ENCODE data around the gene NACC2.

Gene NACC2

DNA sequence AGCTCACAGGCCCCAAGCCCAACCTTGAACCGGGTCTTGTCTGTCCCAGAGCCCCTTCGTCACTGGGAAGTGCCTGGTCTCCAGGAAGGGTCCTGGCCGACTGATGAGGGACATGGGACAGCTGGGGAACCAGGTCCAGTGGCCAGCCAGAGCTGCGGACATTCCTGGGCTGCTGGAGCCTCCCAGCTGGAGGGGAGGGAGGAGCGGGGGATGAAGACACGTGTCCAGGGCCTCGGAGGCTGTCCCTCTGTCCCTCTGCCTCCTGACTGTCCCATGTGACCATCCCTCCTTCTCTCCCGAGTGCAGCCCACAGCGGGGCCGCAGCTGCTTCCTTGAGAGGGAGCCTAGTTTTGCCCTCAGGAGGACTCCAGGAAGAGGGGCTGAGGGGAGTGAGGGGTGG lies 92.2 kb downstream of the NACC2 start:
- DNase-seq: no peak

GRCh38 chr9:136002215-136002614 lies 92.9 kb downstream of the NACC2 start:
- DNase-seq: no peak

DNA sequence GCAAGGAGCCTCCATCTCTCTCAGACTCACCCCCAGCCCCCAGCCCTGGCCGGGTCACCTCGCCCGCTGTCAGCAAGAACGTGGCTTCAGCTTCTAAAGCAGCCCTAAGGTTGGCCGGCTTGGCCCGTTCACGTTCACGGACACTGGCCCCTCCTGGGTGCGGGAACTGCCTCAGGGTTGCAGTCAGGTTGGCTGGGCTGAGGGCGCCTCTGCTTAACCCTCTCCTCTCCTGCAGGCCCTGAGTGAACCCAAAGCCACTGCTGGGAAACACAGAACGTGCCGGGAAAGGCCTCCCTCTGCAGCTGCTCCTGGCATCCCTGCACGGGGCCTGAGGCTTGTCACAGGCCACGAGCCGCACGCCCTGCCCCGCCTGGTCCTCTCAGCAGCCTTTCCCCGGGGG lies 93.9 kb downstream of the NACC2 start:
- no peak for DNase-seq

- no peak for DNase-seq
Observed at GRCh38 chr9:135998410-135999071, 96.5 kb downstream of the NACC2 start.

DNA sequence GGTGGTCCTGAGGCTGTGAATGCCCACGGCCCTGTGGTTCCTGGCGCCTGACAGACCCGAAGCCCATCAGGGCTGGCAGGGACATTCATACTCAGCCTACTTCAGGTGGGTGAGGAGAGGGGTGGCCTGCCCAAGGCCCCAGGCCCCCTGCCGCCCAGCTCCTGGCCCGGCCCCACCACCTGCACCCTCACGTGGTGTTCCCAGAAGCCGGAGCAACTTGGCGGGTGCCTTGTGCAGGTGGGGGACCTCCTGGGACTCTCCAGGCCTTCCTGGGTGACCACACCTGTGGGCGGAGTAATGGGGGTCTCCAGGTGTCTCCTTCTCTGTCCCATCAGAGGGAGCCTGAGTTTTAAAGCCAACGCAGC lies 97.1 kb downstream of the NACC2 start:
- no peak for DNase-seq

GRCh38 chr9:135997090-135998015 lies 97.7 kb downstream of the NACC2 start:
- no peak for DNase-seq

DNA sequence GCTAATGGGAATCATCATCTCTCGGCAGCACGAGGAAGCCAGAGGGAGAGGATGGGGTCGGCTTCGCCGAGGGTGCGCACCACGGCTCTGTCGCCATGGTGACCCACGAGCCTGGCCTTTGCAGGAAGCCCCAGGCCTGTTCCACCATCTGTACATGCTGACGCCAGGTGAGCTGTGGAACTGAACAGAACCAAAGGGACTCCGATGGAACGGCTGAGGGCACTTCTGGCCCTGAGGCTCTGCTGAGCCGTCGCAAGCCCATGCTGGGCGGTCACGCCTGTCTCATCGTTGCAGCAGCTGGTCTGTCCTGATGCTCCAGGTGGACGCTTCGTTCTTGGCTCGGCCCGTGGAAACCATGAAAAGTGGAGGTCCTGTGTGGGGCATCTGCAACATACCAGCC lies 99.3 kb downstream of the NACC2 start:
- no peak for DNase-seq

DNA sequence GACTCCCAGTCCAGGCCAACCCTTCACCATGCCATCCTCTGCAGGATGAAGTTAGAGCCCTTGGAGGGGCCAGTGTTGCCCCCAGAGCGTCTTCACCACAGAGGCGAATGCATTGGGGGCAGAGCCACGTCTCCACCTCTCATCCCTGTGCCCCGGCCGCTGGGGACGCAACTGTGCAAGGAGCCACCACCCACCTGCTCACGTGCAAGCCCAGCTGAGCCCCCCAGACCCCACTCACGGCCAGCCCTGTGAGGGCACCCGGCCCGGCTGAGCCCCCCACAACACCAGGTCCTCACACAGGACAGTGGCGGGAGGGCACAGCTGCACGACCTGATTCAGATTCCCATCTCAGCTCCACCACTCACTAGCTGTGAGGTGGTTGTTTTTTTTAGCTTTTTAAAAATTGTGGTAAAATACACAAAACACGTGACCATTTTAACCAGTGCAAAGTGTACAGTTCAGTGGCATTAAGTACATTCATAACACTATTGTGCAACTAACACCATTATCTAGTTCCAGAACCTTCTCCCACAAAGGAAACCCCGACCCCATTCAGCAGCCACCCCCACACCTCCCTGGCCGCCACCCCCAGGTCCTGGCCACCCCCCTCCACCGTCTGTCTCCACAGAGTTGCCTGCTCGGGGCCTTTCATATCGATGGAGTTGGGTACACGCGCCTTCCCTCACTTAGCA lies 100.4 kb downstream of the NACC2 start:
- DNase-seq: no peak

- no peak for DNase-seq
Observed at GRCh38 chr9:135993765-135994500, 101.2 kb downstream of the NACC2 start.

DNA sequence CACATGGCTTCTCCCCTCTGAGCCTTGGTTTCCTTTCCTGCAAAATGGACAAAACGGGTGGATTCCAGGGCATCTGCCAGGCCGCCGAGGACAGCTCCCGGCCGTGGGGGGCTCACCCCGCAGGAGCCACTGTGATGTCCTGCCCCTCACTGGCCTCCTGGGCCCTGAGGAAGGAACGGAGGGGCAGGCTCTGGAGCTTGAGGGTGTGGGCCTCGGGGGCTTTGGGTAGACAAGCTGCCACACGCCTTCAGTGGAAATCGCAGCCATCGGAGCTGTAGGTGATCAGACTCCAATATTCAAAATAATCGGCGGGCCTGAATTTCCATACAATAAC lies 101.7 kb downstream of the NACC2 start:
- no peak for DNase-seq

DNA sequence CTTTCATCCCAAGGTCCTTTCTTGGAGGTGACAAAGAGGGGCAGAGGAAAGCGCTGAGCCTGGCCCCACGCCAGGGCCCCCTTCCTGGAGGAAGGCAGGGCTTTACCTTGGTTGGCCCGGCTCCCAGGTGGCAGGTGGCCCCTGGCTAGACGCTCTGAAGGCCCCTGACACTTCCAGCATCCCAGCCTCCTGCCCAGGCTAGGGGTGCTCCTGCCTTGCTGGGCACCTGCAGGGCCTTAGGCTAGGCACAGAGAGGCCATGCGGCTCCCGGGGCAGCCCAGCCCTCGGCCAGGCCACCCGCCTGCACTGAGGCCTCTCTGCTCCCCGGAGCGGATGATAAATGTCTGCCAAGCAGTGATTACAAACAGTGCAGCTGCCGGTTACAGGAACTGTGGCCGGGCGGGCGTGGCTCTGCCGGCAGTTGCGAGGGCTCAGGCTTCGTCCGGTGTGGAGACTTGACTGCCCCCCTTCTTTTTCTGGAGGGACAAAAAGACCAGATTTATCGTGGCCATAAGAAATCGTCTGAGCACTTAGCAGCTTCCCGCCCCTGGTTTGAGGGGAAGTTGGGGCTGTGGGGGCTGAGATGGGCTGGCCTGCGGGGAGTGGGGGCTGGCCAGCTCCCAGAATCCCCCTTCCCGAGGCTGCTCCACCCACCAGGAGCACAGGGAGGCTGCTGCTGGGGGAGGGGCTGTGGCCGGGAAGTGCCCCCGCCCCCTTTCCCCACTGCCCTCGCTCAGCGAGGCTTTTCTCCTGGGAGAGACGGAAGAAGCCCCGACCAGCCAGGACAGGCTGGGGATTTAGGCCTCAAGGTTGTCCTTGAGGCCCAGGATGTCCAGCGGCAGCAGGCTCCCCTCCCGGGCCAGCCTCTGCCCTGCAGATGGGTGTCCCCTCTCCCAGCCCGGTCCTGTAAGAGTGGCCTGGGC lies 102.3 kb downstream of the NACC2 start:
- DNase-seq: peak in 12 of 56 donors; percentile 19 to 54 (median 32)

DNA sequence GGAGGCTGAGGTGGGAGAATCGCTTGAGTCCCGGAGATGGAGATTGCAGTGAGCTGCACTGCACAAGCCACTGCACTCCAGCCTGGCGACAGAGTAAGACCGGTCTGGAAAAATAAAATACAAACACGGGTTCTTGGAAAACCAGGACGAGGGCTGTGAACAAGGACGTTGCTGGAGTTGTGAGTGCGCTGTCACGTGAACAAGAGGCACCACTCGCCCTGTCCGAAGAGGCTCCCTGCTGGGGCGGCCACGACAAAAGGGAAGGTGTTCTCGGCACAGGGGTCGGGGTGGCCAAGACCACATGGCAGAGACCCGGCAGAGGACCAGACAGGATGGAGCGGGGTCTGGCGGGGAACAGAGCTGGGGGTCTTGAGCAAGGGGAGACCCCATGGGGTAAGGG lies 103.3 kb downstream of the NACC2 start:
- no peak for DNase-seq

- peak in 28 of 56 donors; percentile 14 to 68 (median 38) for DNase-seq
Observed at GRCh38 chr9:135990468-135991429, 104.3 kb downstream of the NACC2 start.

DNA sequence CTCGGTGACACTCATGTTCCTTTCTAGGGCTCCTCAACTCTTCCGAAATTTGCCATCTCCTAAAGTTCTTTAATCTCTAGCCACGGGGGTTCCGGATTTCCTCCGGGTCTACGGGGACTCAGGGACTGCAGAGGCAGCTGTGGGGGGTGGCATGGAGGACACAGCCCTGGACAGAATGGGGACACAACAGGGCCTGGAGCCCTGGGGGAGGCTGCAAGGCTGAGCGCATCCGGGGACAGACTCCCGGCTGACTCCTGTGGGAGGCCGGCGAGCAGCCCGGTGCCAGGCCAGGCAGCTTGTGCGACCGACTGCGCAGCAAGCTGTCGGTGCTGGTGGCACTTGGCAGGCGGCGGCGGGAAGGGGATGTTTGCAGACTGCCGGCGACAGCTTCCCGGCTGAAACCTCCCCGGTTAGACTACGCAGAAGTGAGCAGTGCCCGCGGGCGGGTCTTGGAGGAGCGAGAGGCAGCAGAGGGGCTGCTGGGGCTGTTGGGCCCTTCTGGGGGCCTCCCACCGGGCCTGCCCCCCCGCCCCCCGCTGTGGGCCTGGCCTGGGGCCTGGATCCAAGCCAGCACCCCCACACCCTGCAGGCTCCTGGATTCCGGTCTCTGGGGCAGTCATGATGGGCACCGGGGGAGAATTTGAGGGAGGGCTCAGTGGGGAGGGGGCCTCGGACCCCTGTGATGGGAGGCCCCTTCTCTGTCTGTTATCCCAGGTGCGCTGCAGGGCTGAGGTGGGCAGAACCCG lies 105.2 kb downstream of the NACC2 start:
- peak in 43 of 56 donors; percentile 14 to 79 (median 40) for DNase-seq

GRCh38 chr9:135989157-135989556 lies 105.9 kb downstream of the NACC2 start:
- no peak for DNase-seq

DNA sequence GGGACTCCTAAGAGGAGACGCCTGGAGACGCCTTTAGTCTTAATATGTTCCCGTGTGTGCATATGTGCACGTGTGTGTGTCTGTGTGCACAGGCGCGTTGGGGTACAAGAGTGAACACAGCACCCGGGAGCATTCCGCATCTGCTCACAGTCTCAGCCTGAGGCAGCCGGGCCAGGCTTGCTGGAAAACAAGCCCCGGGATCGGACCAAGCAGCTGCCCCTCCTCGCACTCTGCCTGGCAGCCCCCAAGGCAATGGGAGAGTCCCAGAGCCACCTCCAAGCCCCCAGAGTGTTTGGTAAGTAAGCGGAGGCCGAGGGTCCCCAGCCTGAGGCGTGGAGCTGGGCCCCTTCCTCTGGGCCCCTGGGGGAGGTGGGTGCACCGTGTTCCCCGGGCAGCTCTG lies 106.6 kb downstream of the NACC2 start:
- no peak for DNase-seq

DNA sequence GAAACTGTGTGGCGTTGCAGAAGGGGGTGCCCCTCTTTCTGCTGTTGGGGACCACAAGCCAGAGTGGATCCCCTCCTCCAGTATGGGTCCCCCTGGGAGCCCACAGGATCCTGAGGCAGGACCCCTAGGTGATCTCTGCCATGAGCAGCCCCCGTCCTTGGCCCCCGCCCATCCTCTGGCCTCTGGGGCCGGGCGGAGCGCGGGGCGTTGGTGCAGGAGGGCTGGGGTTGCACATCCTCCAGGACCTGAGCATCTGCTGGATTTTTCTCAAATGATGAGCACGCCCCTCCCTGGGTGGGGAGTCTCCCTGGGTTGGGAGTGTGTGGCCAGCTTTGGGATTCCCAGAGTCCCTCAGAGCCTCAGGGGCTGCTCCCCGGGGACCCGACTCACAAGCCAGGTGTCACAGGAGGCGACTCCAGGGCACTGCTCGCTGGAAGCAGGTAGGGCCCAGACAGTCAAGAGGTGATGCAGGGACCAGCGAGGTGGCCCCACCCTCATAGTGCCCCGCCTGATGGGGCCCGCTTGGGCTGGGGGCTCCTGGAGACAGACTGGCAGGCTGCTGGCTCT lies 107.2 kb downstream of the NACC2 start:
- DNase-seq: no peak

GRCh38 chr9:135986605-135987004 lies 108.5 kb downstream of the NACC2 start:
- no peak for DNase-seq

All from amygdala (tissue), 56 donors.